GM12873 (cell line): ENCODE measurements around the gene TANK.

ENCODE experiments used
- CTCF ChIP-seq: IDR thresholded peaks from 2 replicates; pipeline ENCODE4 v1.5.1; 2012; ENCODE audit warnings: low read depth, mild to moderate bottlenecking, moderate library complexity, low read length, control low read depth; ENCODE audit not compliant: insufficient read depth; ENCODE audit errors: missing control alignments

The TANK gene

DNA sequence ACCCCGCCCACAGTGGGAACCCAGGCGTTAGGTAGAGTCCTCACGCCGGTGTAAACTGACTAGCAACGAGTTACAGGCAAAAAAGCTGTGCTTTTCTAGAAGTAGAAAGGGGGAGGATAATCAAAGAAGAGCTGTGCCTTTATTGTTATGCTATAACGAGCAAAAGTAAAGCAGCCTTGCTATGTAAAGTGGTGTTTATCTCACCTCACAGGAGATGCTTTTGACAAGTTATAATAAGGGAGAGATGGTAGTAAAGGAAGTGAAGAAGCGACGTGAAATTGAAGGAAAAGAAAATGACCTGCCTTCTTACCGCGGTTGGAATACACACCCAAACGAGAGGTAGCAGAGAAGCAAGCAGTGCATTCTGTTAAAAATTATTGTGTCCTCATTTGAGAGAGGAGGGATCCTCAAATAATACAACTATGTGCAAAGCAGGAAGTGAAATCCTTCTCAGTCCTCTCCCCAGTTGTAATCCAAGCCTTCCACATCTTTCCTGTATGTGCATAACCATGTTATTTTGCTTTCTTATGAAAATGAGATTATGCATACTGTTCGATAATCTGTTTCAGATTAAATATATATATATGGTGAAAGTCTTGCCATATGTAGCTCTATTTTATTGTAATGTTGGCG, 962 bp downstream of the TANK start:
- TF ChIP-seq CTCF: no peak

- TF ChIP-seq CTCF: no peak
These were observed 3.2 kb downstream of the TANK start for GRCh38 chr2:161163440-161163839.

GRCh38 chr2:161164161-161164560, 3.9 kb downstream of the TANK start:
- TF ChIP-seq CTCF: no peak

GRCh38 chr2:161165266-161165665, 5.0 kb downstream of the TANK start:
- no peak for TF ChIP-seq CTCF

DNA sequence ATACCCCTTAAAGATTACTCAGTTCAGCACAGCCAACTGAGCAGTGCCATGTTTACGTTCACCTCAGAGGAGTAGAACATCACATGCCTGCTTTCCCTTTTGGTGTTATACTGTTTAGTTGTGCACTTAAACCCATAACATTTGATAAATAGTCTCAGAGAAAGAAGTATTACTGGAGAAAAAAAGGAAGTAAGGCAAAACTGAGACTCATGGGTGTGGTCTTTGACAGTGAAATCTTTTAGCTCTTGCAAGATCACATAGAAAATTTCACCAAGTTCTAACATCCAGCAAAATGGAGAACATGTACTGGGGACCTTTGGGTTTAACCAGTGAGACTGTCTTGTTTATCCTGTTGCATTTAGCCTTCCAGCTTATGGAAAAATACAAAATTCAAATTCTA, 5.6 kb downstream of the TANK start:
- TF ChIP-seq CTCF: no peak

DNA sequence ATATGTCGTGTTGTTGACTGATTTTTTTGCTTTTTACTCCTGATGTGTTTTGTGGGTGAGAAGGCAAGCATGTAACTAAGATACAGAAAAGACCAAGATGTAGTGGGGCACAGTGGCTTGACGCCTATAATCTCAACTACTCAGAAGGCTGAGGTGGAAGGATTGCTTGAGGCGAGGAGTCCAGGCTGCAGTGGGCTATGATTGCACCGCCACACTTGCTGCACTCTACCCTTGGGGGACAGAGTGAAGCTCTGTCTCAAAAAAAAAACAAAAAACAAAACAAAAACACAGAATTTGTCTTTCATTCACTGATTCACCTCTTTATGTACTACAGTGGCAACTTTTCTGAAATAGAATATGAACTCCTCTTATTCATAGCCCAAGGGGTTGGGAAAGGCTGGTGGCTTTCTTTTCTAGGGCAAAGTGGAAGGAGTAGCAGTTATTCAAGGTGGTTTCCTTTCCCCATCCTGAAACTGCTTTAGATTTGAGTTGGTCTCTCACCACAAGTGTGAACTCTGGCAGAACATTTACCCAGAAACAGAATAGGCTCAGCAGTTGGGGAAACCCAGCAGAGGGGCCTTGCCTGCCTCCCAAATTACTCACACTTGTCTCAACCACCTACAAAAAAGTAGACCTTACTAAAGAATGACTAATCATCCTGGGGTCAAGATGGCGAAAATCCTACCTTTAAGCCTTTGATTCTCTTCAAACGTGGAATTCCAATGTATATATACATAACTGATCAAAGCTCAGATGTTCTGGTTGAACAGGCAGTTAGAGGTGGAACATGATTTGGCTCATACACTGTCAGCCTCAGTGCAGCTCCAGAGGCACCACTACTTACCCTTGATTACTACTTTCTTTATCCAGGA, 6.5 kb downstream of the TANK start:
- TF ChIP-seq CTCF: no peak

DNA sequence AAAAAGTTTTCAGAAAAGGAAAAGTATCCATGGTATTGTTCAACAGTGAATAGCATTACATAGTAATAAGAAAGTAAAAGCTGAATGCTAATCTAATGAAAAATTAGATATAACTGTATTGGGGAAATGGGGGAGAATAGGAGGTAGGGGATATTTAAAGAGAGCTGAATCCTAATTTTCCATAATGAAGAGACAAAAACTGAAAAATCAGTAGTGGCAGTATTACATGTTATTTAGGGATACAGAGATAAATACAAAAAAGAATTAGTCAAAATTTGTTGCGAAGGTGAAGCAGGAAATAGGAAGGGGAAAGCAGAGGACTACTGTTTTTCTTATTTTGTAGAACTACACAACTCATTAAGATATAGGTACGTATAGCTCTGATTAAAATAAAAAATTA, 9.1 kb downstream of the TANK start:
- TF ChIP-seq CTCF: no peak
